HUDEP-2 (cell line): Measurements from ENCODE around the gene GNGT1.
"Not testable (repeated sequence)": the region's sequence is repeated elsewhere in the genome, so short reads cannot be mapped to it uniquely, and the experiment has no call there.

ENCODE experiments used
- DNase-seq, 76 experiments: peaks; one replicate each; lab custom pipeline; 2025; ENCODE audit not compliant: unreplicated experiment in 76 of 76; lab: John Stamatoyannopoulos, UW

GNGT1 gene

DNA sequence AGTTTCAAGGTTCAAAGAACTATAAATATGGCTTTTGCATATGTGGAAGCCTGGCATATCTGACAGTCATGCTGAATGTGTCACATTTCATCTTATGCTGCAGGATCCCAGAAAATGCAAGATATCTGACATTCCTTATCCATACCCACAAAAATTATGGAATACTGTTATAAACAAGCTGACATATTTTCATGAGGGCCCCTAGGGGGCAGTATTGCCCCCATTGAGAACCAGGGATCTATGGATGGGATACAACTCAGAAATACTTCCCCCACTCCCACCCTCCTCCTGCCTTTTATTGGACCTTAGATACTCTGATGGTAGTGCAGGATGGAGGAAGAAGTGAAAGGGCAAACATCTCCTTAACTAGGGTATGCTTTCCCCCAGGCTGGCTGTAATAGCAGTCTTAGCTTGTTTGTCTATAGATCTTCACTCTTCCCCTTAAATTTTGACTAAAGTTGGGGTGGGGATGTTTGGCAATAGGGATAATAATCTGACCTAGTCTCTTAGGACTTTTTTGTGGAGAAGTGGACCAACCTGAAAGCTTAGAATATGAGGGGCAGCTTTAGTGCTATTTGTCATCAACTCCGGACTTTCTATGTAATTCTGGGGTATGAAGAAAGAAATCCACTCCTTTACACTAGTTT lies 3.5 kb upstream of the GNGT1 start:
- peak in 1 of 76 experiments; percentile 3 for DNase-seq

DNA sequence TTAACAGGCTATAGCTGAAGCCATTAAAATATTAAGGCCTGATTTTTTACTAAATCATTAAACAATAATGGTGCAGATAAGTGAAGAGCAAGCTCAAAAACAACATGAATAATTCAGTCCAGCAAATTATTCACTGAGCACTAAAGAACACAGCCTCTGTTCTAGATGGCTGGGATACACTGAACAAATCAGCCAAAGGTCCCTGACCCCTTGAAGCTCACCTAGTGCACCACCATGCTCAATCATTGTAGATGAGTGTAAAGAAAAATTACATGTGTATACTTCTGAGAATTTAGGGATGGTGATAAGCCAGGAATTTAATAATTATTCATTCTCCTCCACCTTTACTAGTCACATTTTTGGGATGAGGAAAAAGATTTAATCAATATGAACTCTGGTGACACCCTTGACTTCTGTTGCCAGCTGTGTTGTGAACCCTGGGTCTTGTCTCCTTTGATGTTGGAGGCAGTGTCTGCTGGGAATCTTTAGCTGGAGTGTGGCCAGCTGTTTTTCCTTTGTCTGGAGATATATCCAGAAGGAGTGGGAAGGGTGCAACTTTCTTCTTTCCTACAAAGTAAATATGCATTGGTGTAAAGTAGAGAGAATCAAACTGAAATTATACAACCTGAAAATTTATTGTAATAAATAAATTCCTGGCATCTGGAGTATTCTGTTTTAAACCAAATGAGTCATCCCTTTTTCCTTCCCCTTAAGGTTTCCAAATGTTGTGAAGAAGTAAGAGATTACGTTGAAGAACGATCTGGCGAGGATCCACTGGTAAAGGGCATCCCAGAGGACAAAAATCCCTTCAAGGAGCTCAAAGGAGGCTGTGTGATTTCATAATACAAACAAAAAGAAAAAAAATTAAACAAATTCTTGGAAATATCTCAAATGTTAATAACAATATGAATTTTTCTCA lies 4.0 kb downstream of the GNGT1 start:
- no peak for DNase-seq

DNA sequence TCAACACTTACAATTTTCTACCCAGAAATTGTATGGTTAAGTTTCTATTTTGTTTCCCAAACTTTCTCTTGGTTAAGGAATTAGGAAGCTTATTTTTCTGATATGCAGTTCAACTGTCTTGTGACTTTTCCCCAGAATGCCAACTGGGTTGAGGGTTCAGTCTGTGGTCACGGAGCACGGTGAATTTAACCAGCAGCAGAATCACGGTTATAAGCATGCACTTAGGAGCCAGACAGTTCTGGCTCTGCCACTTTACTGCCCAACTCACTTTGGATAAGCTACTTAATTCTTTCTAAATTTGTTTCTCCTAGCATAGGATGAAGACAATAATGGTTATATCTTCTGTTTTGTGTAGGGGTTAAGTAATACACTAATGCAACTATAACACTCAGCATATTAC lies 4.9 kb downstream of the GNGT1 start:
- not testable (repeated sequence) for DNase-seq

DNA sequence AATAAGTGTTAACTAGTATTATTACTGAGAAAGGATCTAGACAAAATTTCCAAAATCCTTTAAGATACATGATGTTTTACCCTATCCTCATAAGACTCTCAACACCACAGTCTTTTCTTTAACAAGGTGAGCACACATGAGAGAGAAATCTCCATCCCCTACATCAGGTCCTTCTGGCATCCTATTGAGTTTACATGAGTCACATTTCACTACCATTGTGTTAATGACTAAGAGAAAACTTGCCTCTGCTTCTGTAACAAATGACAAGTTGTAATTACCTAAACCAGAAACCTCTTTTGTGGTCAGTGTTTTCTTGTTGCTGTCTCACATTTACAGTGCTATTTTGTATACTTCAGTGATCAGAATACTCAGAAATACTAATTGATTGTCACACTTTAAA lies 5.3 kb downstream of the GNGT1 start:
- not testable (repeated sequence) for DNase-seq

DNA sequence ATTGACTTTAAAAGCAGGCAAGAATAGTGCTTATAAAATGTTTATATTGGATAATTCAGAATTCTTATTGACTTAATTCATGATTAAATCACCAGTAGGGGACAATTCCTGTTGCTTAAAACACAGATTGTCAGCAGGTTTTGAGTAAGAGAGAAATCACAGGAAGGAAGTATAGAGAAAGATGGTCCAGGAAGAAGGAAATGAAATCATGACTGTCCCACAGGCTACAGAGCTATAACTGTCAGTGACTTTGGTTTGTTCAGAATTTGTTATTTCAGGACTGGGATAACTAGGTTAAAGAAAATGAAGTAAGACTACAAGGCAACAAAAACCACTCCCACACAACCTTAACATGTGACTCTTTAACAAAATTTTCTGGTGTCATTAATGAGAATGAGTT lies 6.8 kb downstream of the GNGT1 start:
- DNase-seq, result no peak

DNA sequence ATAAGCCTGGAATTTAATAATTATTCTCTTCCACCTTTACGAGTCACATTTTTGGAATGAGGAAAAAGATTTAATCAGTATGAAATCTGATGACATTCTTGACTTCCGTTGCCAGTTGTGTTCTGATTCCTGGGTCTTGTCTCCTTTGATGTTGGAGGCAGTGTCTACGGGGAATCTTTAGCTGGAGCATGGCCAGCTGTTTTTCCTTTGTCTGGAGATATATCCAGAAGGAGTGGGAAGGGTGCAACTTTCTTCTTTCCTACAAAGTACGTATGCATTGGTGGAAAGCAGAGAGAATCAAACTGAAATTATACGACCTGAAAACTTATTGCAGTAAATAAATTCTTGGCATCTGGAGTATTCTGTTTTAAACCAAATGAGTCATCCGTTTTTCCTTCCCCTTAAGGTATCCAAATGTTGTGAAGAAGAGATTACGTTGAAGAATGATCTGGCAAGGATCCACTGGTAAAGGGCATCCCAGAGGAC lies 8.3 kb downstream of the GNGT1 start:
- DNase-seq, result no peak

DNA sequence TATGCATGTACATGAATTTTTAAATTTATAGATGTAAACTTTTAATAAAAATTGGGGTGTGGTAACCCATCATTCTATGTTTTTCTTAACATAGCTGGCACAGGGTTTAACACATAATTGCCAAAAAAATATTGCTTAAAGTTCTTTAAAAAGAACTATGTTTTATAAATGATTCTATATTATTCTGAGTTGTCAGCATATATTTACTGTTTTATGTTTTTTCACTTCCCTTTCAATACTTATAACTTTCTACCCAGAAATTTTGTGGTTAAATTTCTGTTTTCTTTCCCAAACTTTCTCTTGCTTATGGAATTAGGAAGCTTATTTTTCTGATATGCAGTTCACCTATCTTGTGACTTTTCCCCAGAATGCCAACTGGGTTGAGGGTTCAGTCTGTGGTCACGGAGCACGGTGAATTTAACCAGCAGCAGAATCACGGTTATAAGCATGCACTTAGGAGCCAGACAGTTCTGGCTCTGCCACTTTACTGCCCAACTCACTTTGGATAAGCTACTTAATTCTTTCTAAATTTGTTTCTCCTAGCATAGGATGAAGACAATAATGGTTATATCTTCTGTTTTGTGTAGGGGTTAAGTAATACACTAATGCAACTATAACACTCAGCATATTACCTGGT lies 9.0 kb downstream of the GNGT1 start:
- DNase-seq, result not testable (repeated sequence)

DNA sequence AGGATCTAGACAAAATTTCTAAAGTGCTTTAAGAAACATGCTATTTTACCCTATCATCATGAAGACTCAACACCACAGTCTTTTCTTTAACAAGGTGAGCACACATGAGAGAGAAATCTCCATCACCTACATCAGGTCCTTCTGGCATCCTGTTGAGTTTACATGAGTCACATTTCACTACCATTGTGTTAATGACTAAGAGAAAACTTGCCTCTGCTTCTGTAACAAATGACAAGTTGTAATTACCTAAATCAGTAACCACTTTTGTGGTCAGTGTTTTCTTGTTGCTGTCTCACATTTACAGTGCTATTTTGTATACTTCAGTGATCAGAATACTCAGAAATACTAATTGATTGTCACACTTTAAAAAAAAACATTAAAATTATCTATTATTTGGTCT lies 9.5 kb downstream of the GNGT1 start:
- DNase-seq, result not testable (repeated sequence)

DNA sequence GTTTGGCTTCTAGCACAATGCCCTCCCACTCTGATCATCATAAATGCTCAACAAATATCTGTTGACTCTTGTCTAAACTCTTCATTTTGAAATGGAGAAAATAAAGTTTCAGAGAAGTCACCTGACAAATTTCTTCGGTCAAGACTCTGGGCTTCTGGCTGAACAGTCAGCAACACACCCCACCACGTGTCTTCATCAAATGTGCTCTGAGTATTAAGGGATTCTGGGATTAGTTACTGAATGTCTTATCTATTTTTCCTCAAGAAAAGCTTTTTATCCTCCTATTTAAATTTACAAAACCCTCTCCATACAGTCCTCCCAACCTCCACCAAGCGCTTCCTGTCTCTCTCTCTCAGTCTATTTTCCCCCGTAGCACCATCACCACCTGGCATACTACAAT lies 9.9 kb downstream of the GNGT1 start:
- DNase-seq, result not testable (repeated sequence)

DNA sequence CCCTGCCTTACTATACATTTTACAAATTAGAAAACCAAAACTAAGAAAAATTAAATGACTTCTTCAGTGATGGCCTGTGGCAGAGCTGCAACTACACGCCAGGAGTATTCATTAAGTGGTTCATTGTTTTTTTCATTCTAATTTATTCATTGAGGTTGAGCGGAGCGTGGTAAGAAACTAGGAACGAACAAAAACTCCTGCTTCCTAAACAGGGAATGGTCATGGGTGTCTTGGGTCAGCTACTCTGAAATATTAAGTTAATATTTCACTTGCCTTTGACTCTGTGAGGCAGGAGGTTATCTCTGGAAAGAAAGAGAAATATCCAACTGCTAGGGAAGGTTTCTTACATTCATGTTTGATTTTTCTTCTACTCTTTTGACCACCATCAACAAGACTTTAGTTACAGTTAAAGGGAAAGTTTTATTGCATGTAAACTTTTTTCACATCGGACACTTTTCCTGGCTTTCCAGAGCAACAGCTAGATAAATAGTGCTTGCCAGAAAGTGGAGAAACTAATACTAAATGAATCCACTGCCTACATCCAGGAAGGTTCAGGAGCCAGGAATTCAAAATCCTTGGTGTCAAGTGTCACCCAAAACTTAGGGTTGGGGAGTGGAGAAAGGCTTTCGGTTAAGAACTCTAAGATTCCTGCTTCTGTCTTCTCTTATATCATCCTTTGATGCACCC lies 14.3 kb downstream of the GNGT1 start:
- DNase-seq, result no peak

DNA sequence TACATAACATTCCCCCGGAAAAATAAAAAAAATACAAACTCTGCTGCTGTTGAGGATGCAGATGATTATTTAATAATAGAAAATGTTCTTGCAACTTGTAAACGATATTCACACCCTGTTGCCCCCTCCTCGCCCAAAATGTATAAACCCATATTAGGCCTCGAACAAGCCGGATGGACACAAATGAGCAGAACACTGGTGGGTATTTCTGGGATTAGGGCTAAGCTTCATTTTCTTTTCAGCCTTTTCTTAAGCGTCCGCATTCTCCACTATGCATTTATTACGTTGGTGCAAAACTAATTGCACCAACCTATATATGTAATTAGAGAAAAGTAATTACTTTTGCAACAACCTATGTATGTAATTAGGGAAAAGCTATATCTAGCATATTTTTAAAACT lies 14.8 kb downstream of the GNGT1 start:
- no peak for DNase-seq

DNA sequence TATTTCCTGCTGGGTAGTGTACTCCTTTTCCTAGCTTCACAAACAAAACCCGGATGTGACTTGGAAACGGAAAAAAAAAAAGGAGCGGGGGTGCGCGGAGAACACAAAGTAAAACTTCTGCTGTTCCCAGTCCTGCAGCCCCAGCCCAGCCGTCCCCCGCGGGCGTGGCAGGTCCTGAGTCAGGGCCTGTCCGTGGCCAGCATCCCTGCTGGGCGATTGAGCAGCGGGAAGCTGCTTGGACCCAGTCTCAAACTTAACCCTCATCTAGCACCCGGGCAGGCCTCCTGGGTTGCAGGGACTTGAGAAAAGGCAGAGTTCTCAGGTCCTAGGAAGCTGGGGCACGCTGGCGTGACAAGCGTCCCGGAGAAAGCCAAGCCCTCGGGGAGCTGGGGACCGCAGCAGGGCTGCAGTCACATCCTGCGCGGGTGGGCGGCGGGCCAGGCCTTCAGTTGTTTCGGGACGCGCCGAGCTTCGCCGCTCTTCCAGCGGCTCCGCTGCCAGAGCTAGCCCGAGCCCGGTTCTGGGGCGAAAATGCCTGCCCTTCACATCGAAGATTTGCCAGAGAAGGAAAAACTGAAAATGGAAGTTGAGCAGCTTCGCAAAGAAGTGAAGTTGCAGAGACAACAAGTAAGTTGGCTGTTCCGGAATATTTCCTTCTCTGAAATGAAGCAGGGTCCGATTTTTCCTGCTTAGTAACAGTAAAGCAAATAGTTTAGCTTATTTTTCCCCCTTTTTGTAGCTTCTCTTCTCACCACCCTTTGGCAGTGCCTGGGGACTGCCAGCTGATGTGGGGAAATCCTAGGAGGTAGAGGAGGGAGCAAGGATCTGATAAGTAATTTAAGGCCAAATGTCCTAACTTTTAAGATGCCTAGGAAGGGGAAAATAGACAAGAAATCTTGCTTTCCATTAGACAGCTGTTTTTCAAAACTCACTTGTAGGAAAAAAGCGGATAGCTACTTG lies 15.5 kb downstream of the GNGT1 start, which contains the start of gene GNG11:
Gene GNG11, plus strand, starts transcription at position 129 of the 960 bp plus-strand sequence. Its CDS starts 403 bp downstream, at position 532.
- DNase-seq, result peak in 5 of 76 experiments; percentile 4 to 12 (median 7)

DNA sequence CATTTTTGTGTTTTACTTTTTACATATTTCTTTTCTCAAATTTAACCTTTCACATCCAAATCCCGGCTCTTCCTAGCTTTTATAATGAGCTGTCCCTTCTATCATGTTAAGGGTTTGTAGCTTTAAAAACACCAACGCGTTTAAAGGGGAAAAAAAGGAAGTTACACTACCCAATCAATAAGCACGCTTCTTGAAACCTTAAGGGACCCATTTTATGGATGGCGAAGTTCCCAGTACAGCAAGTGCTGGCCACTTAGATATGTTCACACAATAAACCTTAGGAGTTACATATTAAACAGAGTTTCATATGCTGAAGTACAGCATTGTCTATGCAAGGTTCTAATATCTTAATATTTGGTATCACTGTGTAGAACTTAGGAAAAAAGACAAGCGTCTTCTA lies 16.9 kb downstream of the GNGT1 start:
- DNase-seq, result no peak

DNA sequence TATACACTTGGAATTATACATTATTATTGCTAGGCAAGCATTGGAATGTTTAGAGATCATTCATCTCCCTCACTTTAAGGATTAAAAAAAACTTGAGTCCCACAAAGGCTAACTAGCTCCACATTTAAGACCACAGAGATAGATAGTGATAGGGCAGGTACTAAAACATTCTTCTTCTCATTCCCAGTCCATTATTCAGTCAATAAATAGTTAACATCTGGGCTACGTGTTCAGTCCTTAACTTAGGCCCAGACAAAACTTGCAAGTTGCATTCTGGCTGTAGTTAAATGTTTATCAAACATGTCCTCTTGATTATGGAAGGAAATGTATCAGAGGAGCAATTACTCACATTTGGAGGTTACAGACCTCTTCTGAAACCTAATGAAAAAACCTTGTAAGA lies 17.6 kb downstream of the GNGT1 start:
- no peak for DNase-seq

DNA sequence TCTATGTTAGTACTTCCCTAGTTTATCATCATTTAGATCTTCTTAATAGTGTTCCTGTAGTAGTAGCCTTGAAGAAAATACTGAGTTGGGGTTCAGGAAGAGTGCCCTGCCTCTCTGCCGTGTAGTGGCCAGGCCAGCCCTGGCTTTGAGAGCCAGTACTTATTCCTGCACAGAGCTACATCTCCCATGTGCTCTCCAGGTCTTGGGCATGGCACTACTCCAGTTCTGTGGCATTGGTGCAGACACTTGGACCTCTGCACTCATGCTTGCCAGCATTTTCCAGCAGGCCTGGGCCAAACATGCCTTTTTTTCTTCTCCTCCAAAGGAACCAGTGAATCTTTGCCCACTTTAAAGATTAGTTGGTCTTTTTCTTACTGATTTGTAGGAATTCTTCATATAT lies 20.4 kb downstream of the GNGT1 start:
- no peak for DNase-seq

DNA sequence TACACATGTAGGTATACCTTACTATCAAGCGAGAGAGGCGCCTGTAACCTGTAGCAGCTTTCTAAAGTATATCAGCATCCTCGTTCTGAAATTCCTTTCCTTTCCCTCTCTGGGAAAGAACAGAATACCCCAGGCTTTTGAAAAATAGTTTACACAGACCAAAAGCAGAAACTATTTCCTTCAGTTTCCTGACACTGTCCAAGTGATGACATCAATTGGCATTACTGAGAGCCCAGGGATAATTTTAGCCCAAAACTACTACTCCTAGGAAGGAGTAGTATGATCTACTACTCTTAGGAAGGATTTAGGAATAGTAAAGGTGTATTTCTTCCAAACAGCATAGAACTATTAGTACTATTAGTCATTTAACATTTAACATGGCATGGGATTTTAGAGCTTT lies 21.2 kb downstream of the GNGT1 start:
- no peak for DNase-seq

DNA sequence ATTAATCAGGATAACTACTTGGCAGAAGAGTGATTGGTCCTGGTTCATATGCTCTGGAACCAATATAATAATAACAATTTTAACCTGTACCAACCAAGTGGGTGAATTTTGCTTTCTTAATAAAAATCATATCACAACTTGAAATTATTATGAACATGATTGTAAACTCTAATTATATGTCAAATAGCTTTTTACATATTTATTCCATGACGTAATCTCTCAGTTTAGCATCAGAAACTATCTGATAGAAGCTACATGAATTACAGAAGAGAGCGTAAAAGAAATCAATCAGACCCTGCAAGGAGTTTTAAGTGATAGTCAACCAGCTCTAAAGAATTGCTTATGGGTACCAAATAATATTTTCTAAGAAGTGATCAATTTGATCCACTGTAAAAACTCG lies 25.3 kb downstream of the GNGT1 start:
- DNase-seq, result no peak

DNA sequence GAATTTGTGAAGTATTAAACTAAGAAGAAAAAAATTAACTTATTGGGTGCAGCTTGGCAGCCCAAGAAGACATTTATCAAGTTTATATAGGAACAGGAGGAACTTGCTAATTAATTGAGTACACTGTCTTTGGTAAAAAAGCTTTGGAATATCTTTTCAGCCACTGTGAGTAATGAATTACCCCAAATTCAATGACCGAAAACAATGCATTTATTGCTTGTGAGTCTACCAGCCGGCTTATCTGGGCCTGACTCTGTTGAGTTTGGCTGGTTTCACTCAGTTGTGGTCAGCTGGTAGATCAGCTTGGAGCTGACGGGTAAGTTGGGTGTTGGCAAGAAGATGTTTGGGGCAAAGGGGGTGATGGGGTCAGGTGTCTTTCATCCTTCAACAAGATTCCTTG lies 26.8 kb downstream of the GNGT1 start:
- no peak for DNase-seq

DNA sequence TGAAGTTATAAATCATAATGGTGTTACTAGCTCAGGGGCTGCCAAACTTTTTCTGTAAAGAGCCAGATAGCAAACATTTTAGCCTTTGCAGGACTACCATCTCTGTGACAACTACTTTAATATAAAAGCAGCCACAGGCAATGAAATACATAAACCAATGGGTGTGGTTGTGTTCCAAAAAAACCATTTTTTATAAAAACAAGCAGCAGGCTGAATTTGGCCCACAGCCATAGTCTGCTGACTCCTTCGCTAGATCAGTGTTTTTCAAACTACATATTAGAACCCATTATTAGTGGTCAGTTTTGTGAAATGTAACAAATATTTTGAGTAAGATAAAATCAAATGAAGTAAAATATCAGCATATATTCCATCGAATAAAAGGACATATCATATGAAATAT lies 28.7 kb downstream of the GNGT1 start:
- peak in 10 of 76 experiments; percentile 3 to 27 (median 10) for DNase-seq

DNA sequence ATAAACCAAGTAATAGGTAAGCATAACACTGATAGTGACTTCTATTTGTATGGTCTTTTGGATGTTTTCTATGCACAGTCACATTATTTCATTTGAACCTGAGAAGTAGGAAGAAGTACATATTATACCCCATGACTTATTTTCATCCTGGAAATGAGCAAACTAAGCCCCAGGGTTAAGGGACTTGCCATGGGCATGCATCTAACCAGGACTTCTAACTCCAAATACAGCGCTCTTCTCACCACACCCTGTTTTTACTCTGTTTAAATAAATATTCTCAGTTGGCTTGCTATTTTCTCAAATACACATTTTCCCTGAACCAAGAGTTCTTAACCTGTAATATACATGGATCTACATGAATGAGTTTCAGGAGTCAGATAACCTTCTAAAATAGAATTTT lies 31.5 kb downstream of the GNGT1 start:
- no peak for DNase-seq
